BJ (cell line): ENCODE data around the gene WDR91. TPM values are rescaled to one million over a fixed set of nuclear protein-coding genes. Genes with fewer than 3 reads are reported as not detected.
A peak's percentile ranks its signal among the peaks of the same experiment; 100 is the strongest.

Experiments used
- CTCF ChIA-PET: fragments of 350-600 bp; formaldehyde crosslinking; extraction: SDS; loops from one replicate; lab custom pipeline; 2021; ENCODE audit warnings: antibody characterized with exemption, inconsistent platforms; lab: Yijun Ruan, JAX
- POLR2A ChIA-PET: fragments of 300-600 bp; sonication (Branson Sonifier 250); formaldehyde crosslinking; extraction: SDS; loops from one replicate; lab custom pipeline; 2021; ENCODE audit warnings: antibody characterized with exemption; lab: Charles Lee
- DNase-seq: peaks from one replicate; pipeline ENCODE4 v3.0.0-alpha.2; 2011; ENCODE audit warnings: low read depth
- H3K27me3 ChIP-seq: 2 replicates; pipeline ENCODE4 v1.6.0; 2011; ENCODE audit warnings: low read length; ENCODE audit not compliant: control insufficient read depth, insufficient read depth
- H3K36me3 ChIP-seq: 2 replicates; pipeline ENCODE4 v1.5.1; 2011; ENCODE audit warnings: low read length; ENCODE audit not compliant: control insufficient read depth, insufficient read depth
- H3K4me3 ChIP-seq: 2 replicates; pipeline ENCODE4 v1.5.1; 2011; ENCODE audit warnings: low read depth, mild to moderate bottlenecking, control low read depth, low read length
- polyA plus RNA-seq: library from polyadenylated mRNA; depleted of rRNA; stranded (reverse); fragments of >200 nt; gene quantifications from 2 replicates; pipeline ENCODE4 v1.2.3, GENCODE V29; 2011
- TF ChIP-seq, protein P1 (sequence below): IDR thresholded peaks from 2 replicates; pipeline ENCODE4 v1.5.1; 2011; ENCODE audit warnings: low read depth, mild to moderate bottlenecking, control low read depth, inconsistent platforms, low read length, moderate library complexity; ENCODE audit not compliant: insufficient read depth

WDR91 gene
- polyA plus RNA-seq, 1 experiment = 14.2 TPM

DNA sequence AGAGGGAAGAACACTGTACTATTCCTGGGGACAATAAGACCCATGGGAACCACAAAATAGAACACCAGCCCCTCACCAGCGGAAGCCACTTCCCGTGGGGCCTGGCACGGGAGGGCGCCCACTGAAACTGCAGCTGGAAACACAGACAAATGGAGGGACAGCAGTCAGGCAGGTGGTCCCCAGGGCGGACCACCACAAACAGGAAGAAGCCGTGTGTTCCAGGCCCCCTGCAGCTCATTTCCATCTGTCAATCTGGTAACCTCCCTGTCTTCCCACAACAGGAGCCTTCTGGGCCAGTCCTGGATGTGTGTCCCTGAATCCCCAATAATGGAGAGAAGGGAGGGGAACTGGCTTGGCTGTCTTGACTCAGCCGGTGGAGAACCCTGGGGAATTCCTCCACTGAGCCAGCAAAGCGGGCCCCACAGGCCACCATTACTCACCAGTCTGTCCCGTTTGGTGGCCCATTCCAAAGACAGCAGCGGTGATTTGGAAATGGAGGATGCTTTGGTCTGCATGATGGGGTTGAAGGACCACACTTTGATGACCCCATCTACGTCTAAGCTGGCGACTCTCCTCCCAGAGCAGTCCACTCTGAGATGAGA lies 16.7 kb downstream of the WDR91 start:
- no peak for DNase-seq
- H3K36me3 ChIP-seq = peaks cover 9% of the 10 kb centered on the region
- CTCF ChIA-PET = interaction anchor here (1.0 to 1.5 kb wide), 2 partner anchors 208 to 504 kb away, joined by 3 to 4 read pairs; partner anchors contain the start of gene AGBL3
- no peak overlapping the region for H3K4me3 ChIP-seq
- TF ChIP-seq, protein P1, sequence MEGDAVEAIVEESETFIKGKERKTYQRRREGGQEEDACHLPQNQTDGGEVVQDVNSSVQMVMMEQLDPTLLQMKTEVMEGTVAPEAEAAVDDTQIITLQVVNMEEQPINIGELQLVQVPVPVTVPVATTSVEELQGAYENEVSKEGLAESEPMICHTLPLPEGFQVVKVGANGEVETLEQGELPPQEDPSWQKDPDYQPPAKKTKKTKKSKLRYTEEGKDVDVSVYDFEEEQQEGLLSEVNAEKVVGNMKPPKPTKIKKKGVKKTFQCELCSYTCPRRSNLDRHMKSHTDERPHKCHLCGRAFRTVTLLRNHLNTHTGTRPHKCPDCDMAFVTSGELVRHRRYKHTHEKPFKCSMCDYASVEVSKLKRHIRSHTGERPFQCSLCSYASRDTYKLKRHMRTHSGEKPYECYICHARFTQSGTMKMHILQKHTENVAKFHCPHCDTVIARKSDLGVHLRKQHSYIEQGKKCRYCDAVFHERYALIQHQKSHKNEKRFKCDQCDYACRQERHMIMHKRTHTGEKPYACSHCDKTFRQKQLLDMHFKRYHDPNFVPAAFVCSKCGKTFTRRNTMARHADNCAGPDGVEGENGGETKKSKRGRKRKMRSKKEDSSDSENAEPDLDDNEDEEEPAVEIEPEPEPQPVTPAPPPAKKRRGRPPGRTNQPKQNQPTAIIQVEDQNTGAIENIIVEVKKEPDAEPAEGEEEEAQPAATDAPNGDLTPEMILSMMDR = no peak
- no peaks in the 10 kb centered on the region for H3K27me3 ChIP-seq
- POLR2A ChIA-PET = no interaction called here

GRCh38 chr7:135193615-135194081 lies 17.7 kb downstream of the WDR91 start:
- TF ChIP-seq, protein P1 = no peak
- peak; percentile 97 for DNase-seq
- ChIA-PET CTCF (interaction anchor here (1.5 kb wide), 1 partner anchor 503 kb away, joined by 3 read pairs; no protein-coding TSS in a partner anchor), POLR2A (interaction anchor here (0.5 to 1.2 kb wide), 3 partner anchors 24 to 504 kb away, joined by 3 to 5 read pairs (median 3); no protein-coding TSS in a partner anchor)
- peaks cover 11% of the 10 kb centered on the region for H3K36me3 ChIP-seq
- H3K4me3 ChIP-seq = no peak overlapping the region
- H3K27me3 ChIP-seq = no peaks in the 10 kb centered on the region

GRCh38 chr7:135192914-135193536 lies 18.3 kb downstream of the WDR91 start:
- Histone ChIP-seq H3K4me3 (no peak overlapping the region), H3K27me3 (no peaks in the 10 kb centered on the region), H3K36me3 (peaks cover 17% of the 10 kb centered on the region)
- ChIA-PET CTCF (interaction anchor here (1.5 kb wide), 1 partner anchor 503 kb away, joined by 3 read pairs; no protein-coding TSS in a partner anchor), POLR2A (interaction anchor here (0.7 to 1.2 kb wide), 2 partner anchors 24 to 503 kb away, joined by 3 to 5 read pairs; no protein-coding TSS in a partner anchor)
- DNase-seq = no peak
- TF ChIP-seq, protein P1 = no peak

- DNase-seq = no peak
- no peak overlapping the region for H3K4me3 ChIP-seq
- POLR2A ChIA-PET = no interaction called here
- no peaks in the 10 kb centered on the region for H3K27me3 ChIP-seq
- TF ChIP-seq, protein P1 = no peak
- CTCF ChIA-PET = interaction anchor here (1.1 kb wide), 1 partner anchor 14 kb away, joined by 3 read pairs; no protein-coding TSS in a partner anchor
- H3K36me3 ChIP-seq = peaks cover 19% of the 10 kb centered on the region
Observed at GRCh38 chr7:135190703-135191102, 20.6 kb downstream of the WDR91 start.

DNA sequence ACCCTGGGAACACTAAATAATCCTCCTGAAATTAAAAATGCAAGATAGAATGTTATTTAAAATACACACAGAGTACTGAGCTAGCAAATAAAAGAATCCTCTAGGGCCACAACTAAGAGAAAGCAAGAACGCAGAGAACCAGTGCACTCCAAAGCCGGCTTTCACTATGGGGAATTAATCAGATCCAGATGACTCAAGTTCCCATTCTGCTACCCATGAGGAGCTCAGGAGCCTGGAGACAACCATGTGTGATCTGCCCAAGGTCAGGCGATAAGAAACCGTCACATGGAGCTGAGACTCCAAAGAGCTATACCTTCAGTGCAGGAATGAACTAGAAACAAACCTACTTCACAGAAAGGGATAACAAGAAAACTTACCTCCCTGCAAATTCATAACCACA lies 21.4 kb downstream of the WDR91 start:
- CTCF ChIA-PET = interaction anchor here (0.6 to 1.1 kb wide), 3 partner anchors 12 to 378 kb away, joined by 3 read pairs; no protein-coding TSS in a partner anchor
- POLR2A ChIA-PET = no interaction called here
- Histone ChIP-seq H3K36me3 (peaks cover 22% of the 10 kb centered on the region), H3K27me3 (no peaks in the 10 kb centered on the region), H3K4me3 (no peak overlapping the region)
- TF ChIP-seq, protein P1 = no peak
- no peak for DNase-seq
